ENCODE results near the gene FMO3. TPM values are rescaled to one million over a fixed set of nuclear protein-coding genes. Genes with fewer than 3 reads are reported as not detected.

Gene FMO3
- total RNA-seq, 1 experiment from 2014 or later: 0.12 TPM

- RAD21 ChIA-PET (ENCODE audit: low non-redundant PET in 1 of 2, low total read pairs in 2 of 2, uncharacterized antibody in 2 of 2, unreplicated experiment in 2 of 2): no interaction called here
- CTCF ChIA-PET: no interaction called here
- H2AFZ ChIP-seq (ENCODE audit: low read depth, low read length, poor library complexity, severe bottlenecking): no peak overlapping the region
- no peak overlapping the region for H3K4me2 ChIP-seq (ENCODE audit: low read length)
- no peaks in the 10 kb centered on the region for H3K9me2 ChIP-seq (ENCODE audit: insufficient read depth)
- ATAC-seq: no peak
- H3K4me3 ChIP-seq (replicated peaks in 1 of 2; ENCODE audit: low read depth in 1 of 2, low read length in 2 of 2): no peak overlapping the region
- H3K27me3 ChIP-seq (ENCODE audit: insufficient read depth, low read length): no peaks in the 10 kb centered on the region
- no peak overlapping the region for H3K27ac ChIP-seq (ENCODE audit: low read depth, low read length)
- POLR2A ChIA-PET: no interaction called here
- no peak for TF ChIP-seq ZBTB33 (IDR thresholded peaks at IDR 0.05; ENCODE audit: extremely low read depth, insufficient replicate concordance, low read length)
- TF ChIP-seq ZFX (IDR thresholded peaks at IDR 0.05): no peak
- no peak for TF ChIP-seq MAX (IDR thresholded peaks at IDR 0.05)
- DNase-seq (ENCODE audit: low read depth, low spot score): no peak
- intact Hi-C loops (cut with micrococcal nuclease): loop anchor here (10.0 kb wide), 1 partner anchor 632 kb away; no protein-coding TSS in a partner anchor
- H3K79me2 ChIP-seq (ENCODE audit: insufficient read depth, low read length): no peaks in the 10 kb centered on the region
- no TSS peak for BruUV-seq (replicated peaks)
- no peaks in the 10 kb centered on the region for H3K4me1 ChIP-seq (ENCODE audit: control insufficient read depth in 1 of 2, insufficient read depth in 2 of 2, low read length in 2 of 2)
- H3K9me3 ChIP-seq (ENCODE audit: control insufficient read depth in 1 of 2, insufficient read depth in 1 of 2, low read depth in 1 of 2, low read length in 2 of 2): no peaks in the 10 kb centered on the region
- no peaks in the 10 kb centered on the region for H4K20me1 ChIP-seq (ENCODE audit: insufficient read depth)
- no peak overlapping the region for H3K9ac ChIP-seq (ENCODE audit: low read length)
- H3K36me3 ChIP-seq (ENCODE audit: control insufficient read depth in 1 of 2, insufficient read depth in 2 of 2, low read length in 2 of 2): no peaks in the 10 kb centered on the region
Measured at GRCh38 chr1:171083222-171083621, 7.5 kb upstream of the FMO3 start.

GRCh38 chr1:171084091-171084490, 6.6 kb upstream of the FMO3 start:
- no peaks in the 10 kb centered on the region for H3K27me3 ChIP-seq (ENCODE audit: insufficient read depth, low read length)
- H3K9me2 ChIP-seq (ENCODE audit: insufficient read depth): no peaks in the 10 kb centered on the region
- H3K4me3 ChIP-seq (replicated peaks in 1 of 2; ENCODE audit: low read depth in 1 of 2, low read length in 2 of 2): no peak overlapping the region
- H3K9ac ChIP-seq (ENCODE audit: low read length): no peak overlapping the region
- POLR2A ChIA-PET: no interaction called here
- BruUV-seq (replicated peaks): no TSS peak
- no peaks in the 10 kb centered on the region for H4K20me1 ChIP-seq (ENCODE audit: insufficient read depth)
- CTCF ChIA-PET: no interaction called here
- no peak overlapping the region for H3K27ac ChIP-seq (ENCODE audit: low read depth, low read length)
- DNase-seq (ENCODE audit: low read depth, low spot score) (no peak), ATAC-seq (no peak)
- H3K4me1 ChIP-seq (ENCODE audit: control insufficient read depth in 1 of 2, insufficient read depth in 2 of 2, low read length in 2 of 2): no peaks in the 10 kb centered on the region
- no peaks in the 10 kb centered on the region for H3K36me3 ChIP-seq (ENCODE audit: control insufficient read depth in 1 of 2, insufficient read depth in 2 of 2, low read length in 2 of 2)
- RAD21 ChIA-PET (ENCODE audit: low non-redundant PET in 1 of 2, low total read pairs in 2 of 2, uncharacterized antibody in 2 of 2, unreplicated experiment in 2 of 2): no interaction called here
- TF ChIP-seq SP1 (IDR thresholded peaks at IDR 0.05; ENCODE audit: low read depth): no peak
- no peak for TF ChIP-seq JUND (IDR thresholded peaks at IDR 0.05)
- no peak for TF ChIP-seq ATF3 (IDR thresholded peaks at IDR 0.05)
- TF ChIP-seq ZBTB33 (IDR thresholded peaks at IDR 0.05; ENCODE audit: extremely low read depth, insufficient replicate concordance, low read length): no peak
- TF ChIP-seq POLR2A (IDR thresholded peaks at IDR 0.05; ENCODE audit: borderline replicate concordance, extremely low read depth, insufficient read depth, insufficient read length): no peak
- H3K9me3 ChIP-seq (ENCODE audit: control insufficient read depth in 1 of 2, insufficient read depth in 1 of 2, low read depth in 1 of 2, low read length in 2 of 2): no peaks in the 10 kb centered on the region
- no peak overlapping the region for H2AFZ ChIP-seq (ENCODE audit: low read depth, low read length, poor library complexity, severe bottlenecking)
- H3K4me2 ChIP-seq (ENCODE audit: low read length): no peak overlapping the region
- no peaks in the 10 kb centered on the region for H3K79me2 ChIP-seq (ENCODE audit: insufficient read depth, low read length)
- intact Hi-C loops (cut with micrococcal nuclease): loop anchor here (10.0 kb wide), 1 partner anchor 631 kb away; no protein-coding TSS in a partner anchor

Measured in HCT116 (cell line).